ENCODE measurements around the gene TMPRSS6. TPM values are rescaled to one million over a fixed set of nuclear protein-coding genes. Genes with fewer than 3 reads are reported as not detected.

TMPRSS6 gene
- total and polyA plus RNA-seq, 2 donors from 2014 or later = 1.4 TPM; not detected in 1

DNA sequence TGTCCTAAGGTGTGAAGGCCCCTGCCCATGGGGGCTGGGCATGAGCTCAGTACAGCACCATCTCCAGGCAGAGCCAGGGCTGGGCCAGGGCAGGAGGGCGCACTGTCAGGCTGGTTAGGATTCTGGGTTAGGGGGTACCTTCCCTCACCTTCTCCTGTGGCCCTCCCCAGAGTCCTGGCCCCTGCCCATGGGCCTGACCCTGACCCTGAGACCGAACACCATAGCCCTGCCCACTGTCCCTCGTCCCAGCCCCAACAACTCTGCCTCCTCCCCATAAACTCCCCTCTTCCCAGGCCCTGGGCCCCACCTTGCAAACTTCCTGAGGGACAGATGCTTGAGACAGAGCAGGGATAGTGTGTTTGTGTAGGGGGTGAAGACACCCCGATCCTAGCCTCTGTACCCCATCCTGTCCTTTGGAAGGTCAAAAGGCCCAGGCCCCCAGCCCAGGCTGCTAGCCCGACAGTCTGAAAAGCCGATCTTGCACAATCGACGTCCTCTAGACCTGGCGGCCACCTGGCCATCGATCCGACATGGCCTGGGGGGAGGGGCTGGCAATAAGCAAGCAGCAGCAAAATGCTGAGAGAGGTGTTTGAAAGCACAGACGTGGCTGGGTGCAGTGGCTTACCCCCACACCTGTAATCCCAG is 2.7 kb upstream of the TMPRSS6 start:
- no peaks in the 10 kb centered on the region for H3K27me3 ChIP-seq (ENCODE audit: control insufficient read depth, insufficient read depth, low read length)
- no peaks in the 10 kb centered on the region for H3K9me3 ChIP-seq (ENCODE audit: control insufficient read depth in 2 of 3, insufficient read depth in 1 of 3, low read length in 3 of 3)
- intact Hi-C loops (cut with DNase I) = no loop called here
- H3K4me3 ChIP-seq (ENCODE audit: low read length in 3 of 3) = no peak overlapping the region
- H3K36me3 ChIP-seq (ENCODE audit: control insufficient read depth in 2 of 3, insufficient read depth in 3 of 3, low read length in 3 of 3) = no peaks in the 10 kb centered on the region
- no peak overlapping the region for H3K9ac ChIP-seq (ENCODE audit: low read length in 3 of 3)
- no peaks in the 10 kb centered on the region for H3K4me1 ChIP-seq (ENCODE audit: control insufficient read depth in 2 of 3, insufficient read depth in 2 of 3, low read depth in 1 of 3, low read length in 3 of 3)
- no peak for FAIRE-seq
- DNase-seq = no peak
- H3K27ac ChIP-seq (ENCODE audit: low read depth in 2 of 2, low read length in 2 of 2) = no peak overlapping the region
- TF ChIP-seq, protein P1, sequence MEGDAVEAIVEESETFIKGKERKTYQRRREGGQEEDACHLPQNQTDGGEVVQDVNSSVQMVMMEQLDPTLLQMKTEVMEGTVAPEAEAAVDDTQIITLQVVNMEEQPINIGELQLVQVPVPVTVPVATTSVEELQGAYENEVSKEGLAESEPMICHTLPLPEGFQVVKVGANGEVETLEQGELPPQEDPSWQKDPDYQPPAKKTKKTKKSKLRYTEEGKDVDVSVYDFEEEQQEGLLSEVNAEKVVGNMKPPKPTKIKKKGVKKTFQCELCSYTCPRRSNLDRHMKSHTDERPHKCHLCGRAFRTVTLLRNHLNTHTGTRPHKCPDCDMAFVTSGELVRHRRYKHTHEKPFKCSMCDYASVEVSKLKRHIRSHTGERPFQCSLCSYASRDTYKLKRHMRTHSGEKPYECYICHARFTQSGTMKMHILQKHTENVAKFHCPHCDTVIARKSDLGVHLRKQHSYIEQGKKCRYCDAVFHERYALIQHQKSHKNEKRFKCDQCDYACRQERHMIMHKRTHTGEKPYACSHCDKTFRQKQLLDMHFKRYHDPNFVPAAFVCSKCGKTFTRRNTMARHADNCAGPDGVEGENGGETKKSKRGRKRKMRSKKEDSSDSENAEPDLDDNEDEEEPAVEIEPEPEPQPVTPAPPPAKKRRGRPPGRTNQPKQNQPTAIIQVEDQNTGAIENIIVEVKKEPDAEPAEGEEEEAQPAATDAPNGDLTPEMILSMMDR (IDR thresholded peaks at IDR 0.05; ENCODE audit: borderline replicate concordance, extremely low read depth, insufficient read depth) = no peak

- Histone ChIP-seq H3K4me3 (ENCODE audit: low read length in 3 of 3) (no peak overlapping the region), H3K36me3 (ENCODE audit: control insufficient read depth in 2 of 3, insufficient read depth in 3 of 3, low read length in 3 of 3) (no peaks in the 10 kb centered on the region), H3K27me3 (ENCODE audit: control insufficient read depth, insufficient read depth, low read length) (no peaks in the 10 kb centered on the region), H3K4me1 (ENCODE audit: control insufficient read depth in 2 of 3, insufficient read depth in 2 of 3, low read depth in 1 of 3, low read length in 3 of 3) (no peaks in the 10 kb centered on the region), H3K27ac (ENCODE audit: low read depth in 2 of 2, low read length in 2 of 2) (no peak overlapping the region), H3K9ac (ENCODE audit: low read length in 3 of 3) (no peak overlapping the region), H3K9me3 (ENCODE audit: control insufficient read depth in 2 of 3, insufficient read depth in 1 of 3, low read length in 3 of 3) (no peaks in the 10 kb centered on the region)
- no peak for DNase-seq
- intact Hi-C loops (cut with DNase I) = no loop called here
- TF ChIP-seq, protein P1 (IDR thresholded peaks at IDR 0.05; ENCODE audit: borderline replicate concordance, extremely low read depth, insufficient read depth) = no peak
- FAIRE-seq = no peak
These were observed 1.7 kb upstream of the TMPRSS6 start for GRCh38 chr22:37111156-37111717.

- H3K27ac ChIP-seq (ENCODE audit: low read depth in 2 of 2, low read length in 2 of 2) = no peak overlapping the region
- no peaks in the 10 kb centered on the region for H3K4me1 ChIP-seq (ENCODE audit: control insufficient read depth in 2 of 3, insufficient read depth in 2 of 3, low read depth in 1 of 3, low read length in 3 of 3)
- FAIRE-seq (no peak), DNase-seq (peak in 1 of 5 donors; percentile 23)
- no peak overlapping the region for H3K4me3 ChIP-seq (ENCODE audit: low read length in 3 of 3)
- H3K9me3 ChIP-seq (ENCODE audit: control insufficient read depth in 2 of 3, insufficient read depth in 1 of 3, low read length in 3 of 3) = no peaks in the 10 kb centered on the region
- TF ChIP-seq, protein P1 (IDR thresholded peaks at IDR 0.05; ENCODE audit: borderline replicate concordance, extremely low read depth, insufficient read depth) = no peak
- no peak overlapping the region for H3K9ac ChIP-seq (ENCODE audit: low read length in 3 of 3)
- intact Hi-C loops (cut with DNase I) = no loop called here
- H3K36me3 ChIP-seq (ENCODE audit: control insufficient read depth in 2 of 3, insufficient read depth in 3 of 3, low read length in 3 of 3) = no peaks in the 10 kb centered on the region
- H3K27me3 ChIP-seq (ENCODE audit: control insufficient read depth, insufficient read depth, low read length) = no peaks in the 10 kb centered on the region
These were observed 1.5 kb downstream of the TMPRSS6 start for GRCh38 chr22:37107816-37108621.

Measured in kidney (tissue), 14 donors.